Stimulated activated CD4-positive, alpha-beta T cell treated with anti-CD3 and anti-CD28 coated beads, Interleukin-2, amount 100 ng/mL, for 24 hours (primary cell): ENCODE measurements around the gene SERPINB1.

Experiments
- DNase-seq, 2 donors: peaks; one replicate each; pipeline ENCODE4 v3.0.0-alpha.2; 2020

SERPINB1 gene

GRCh38 chr6:2844008-2844407 lies 2.3 kb upstream of the SERPINB1 start:
- no peak for DNase-seq

- no peak for DNase-seq
Observed at GRCh38 chr6:2843138-2843740, 1.6 kb upstream of the SERPINB1 start.

- no peak for DNase-seq
Observed at GRCh38 chr6:2842139-2842552, 483 bp upstream of the SERPINB1 start.

GRCh38 chr6:2840749-2841061 lies 958 bp downstream of the SERPINB1 start:
- no peak for DNase-seq

GRCh38 chr6:2839982-2840748 lies 1.5 kb downstream of the SERPINB1 start:
- no peak for DNase-seq

GRCh38 chr6:2839195-2839981 lies 2.3 kb downstream of the SERPINB1 start:
- no peak for DNase-seq

- no peak for DNase-seq
Observed at GRCh38 chr6:2838251-2838650, 3.4 kb downstream of the SERPINB1 start.

GRCh38 chr6:2834262-2834661 lies 7.4 kb downstream of the SERPINB1 start:
- DNase-seq = no peak

GRCh38 chr6:2831392-2831791 lies 10.3 kb downstream of the SERPINB1 start:
- no peak for DNase-seq

- DNase-seq = no peak
Observed at GRCh38 chr6:2830183-2830582, 11.5 kb downstream of the SERPINB1 start.

- no peak for DNase-seq
Observed at GRCh38 chr6:2829253-2829652, 12.4 kb downstream of the SERPINB1 start.

GRCh38 chr6:2828629-2829028 lies 13.0 kb downstream of the SERPINB1 start:
- DNase-seq = no peak

- DNase-seq = no peak
Observed at GRCh38 chr6:2827142-2827541, 14.5 kb downstream of the SERPINB1 start.

GRCh38 chr6:2826131-2826530 lies 15.5 kb downstream of the SERPINB1 start:
- DNase-seq = no peak

- DNase-seq = no peak
Observed at GRCh38 chr6:2823104-2823850, 18.4 kb downstream of the SERPINB1 start.

- DNase-seq = no peak
Observed at GRCh38 chr6:2821554-2821953, 20.1 kb downstream of the SERPINB1 start.

- DNase-seq = no peak
Observed at GRCh38 chr6:2820415-2820814, 21.2 kb downstream of the SERPINB1 start.

- DNase-seq = no peak
Observed at GRCh38 chr6:2819978-2820377, 21.7 kb downstream of the SERPINB1 start.

- DNase-seq = no peak
Observed at GRCh38 chr6:2819115-2819514, 22.5 kb downstream of the SERPINB1 start.

- no peak for DNase-seq
Observed at GRCh38 chr6:2818593-2818992, 23.1 kb downstream of the SERPINB1 start.

- DNase-seq = no peak
Observed at GRCh38 chr6:2817903-2818443, 23.7 kb downstream of the SERPINB1 start.

GRCh38 chr6:2816158-2816557 lies 25.5 kb downstream of the SERPINB1 start:
- no peak for DNase-seq

GRCh38 chr6:2812695-2813094 lies 29.0 kb downstream of the SERPINB1 start:
- DNase-seq = no peak
